GM23338 (cell line): ENCODE data around the gene GGN. TPM values are rescaled to one million over a fixed set of nuclear protein-coding genes. Genes with fewer than 3 reads are reported as not detected.
A peak's percentile ranks its signal among the peaks of the same experiment; 100 is the strongest.

ENCODE experiments used
- ATAC-seq: fragments of 200-7000 bp; cut with Tn5 transposase; 3 replicates; pipeline ENCODE4 v1.9.1; 2020
- DNase-seq: peaks from one replicate; pipeline ENCODE4 v3.0.0-alpha.2; 2015; ENCODE audit warnings: low spot score
- H2AFZ ChIP-seq: fragments of 200-600 bp; sonication (generic); 2 replicates; pipeline ENCODE4 v1.8.0; 2016; ENCODE audit warnings: antibody characterized with exemption, mild to moderate bottlenecking, moderate library complexity
- H3F3A ChIP-seq: fragments of 200-600 bp; sonication (generic); replicated peaks from 2 replicates; pipeline ENCODE4 v1.8.0; 2017; ENCODE audit warnings: antibody characterized with exemption, mixed run types, low read depth
- H3K27ac ChIP-seq: fragments of 200-600 bp; sonication (generic); 2 replicates; pipeline ENCODE4 v1.6.1; 2016; ENCODE audit warnings: low read depth
- H3K27me3 ChIP-seq: fragments of 200-600 bp; sonication (generic); 2 replicates; pipeline ENCODE4 v1.8.0; 2016; ENCODE audit warnings: mild to moderate bottlenecking, mixed run types, moderate library complexity; ENCODE audit not compliant: insufficient read depth
- H3K36me3 ChIP-seq: fragments of 200-600 bp; sonication (generic); 2 replicates; pipeline ENCODE4 v1.8.0; 2016; ENCODE audit warnings: mild to moderate bottlenecking; ENCODE audit not compliant: insufficient read depth
- H3K4me1 ChIP-seq: fragments of 200-600 bp; sonication (generic); 2 replicates; pipeline ENCODE4 v1.8.0; 2016; ENCODE audit warnings: mild to moderate bottlenecking, moderate library complexity; ENCODE audit not compliant: insufficient read depth
- H3K4me2 ChIP-seq: fragments of 200-600 bp; sonication (generic); 2 replicates; pipeline ENCODE4 v1.7.1; 2017; ENCODE audit warnings: mixed run types
- H3K4me3 ChIP-seq: fragments of 200-600 bp; sonication (generic); 2 replicates; pipeline ENCODE4 v1.6.1; 2016; ENCODE audit warnings: mixed run types
- H3K79me2 ChIP-seq: fragments of 200-600 bp; sonication (generic); replicated peaks from 2 replicates; pipeline ENCODE4 v1.8.0; 2017; ENCODE audit warnings: mild to moderate bottlenecking; ENCODE audit not compliant: insufficient read depth
- H3K9me2 ChIP-seq: fragments of 200-600 bp; sonication (generic); 2 replicates; pipeline ENCODE4 v1.8.0; 2017; ENCODE audit not compliant: insufficient read depth
- H4K20me1 ChIP-seq: fragments of 200-600 bp; sonication (generic); replicated peaks from 2 replicates; pipeline ENCODE4 v1.8.0; 2017; ENCODE audit warnings: mild to moderate bottlenecking; ENCODE audit not compliant: insufficient read depth
- H3K27ac Mint-ChIP-seq: 2 replicates; pipeline ENCODE4 v1.8.0; 2020; ENCODE audit warnings: inconsistent platforms, mild to moderate bottlenecking, moderate library complexity, mixed read lengths
- H3K27me3 Mint-ChIP-seq: 3 replicates; pipeline ENCODE4 v1.8.0; 2022; ENCODE audit warnings: low read depth, mild to moderate bottlenecking, moderate library complexity, mixed read lengths, inconsistent platforms; ENCODE audit not compliant: insufficient read depth, poor library complexity
- H3K36me3 Mint-ChIP-seq: 3 replicates; pipeline ENCODE4 v1.8.0; 2021; ENCODE audit warnings: low read depth, mild to moderate bottlenecking, inconsistent platforms, moderate library complexity, mixed read lengths
- H3K4me1 Mint-ChIP-seq: 3 replicates; pipeline ENCODE4 v1.8.0; 2020; ENCODE audit warnings: mild to moderate bottlenecking, inconsistent platforms, mixed read lengths
- H3K4me3 Mint-ChIP-seq: 3 replicates; pipeline ENCODE4 v1.8.0; 2021; ENCODE audit warnings: moderate library complexity, mild to moderate bottlenecking, inconsistent platforms, mixed read lengths
- H3K9me3 Mint-ChIP-seq: 3 replicates; pipeline ENCODE4 v1.8.0; 2020; ENCODE audit warnings: moderate library complexity, mild to moderate bottlenecking, inconsistent platforms, mixed read lengths
- CREB1 ChIP-seq: fragments of 250-450 bp; sonication (Bioruptor Pico); IDR thresholded peaks from 2 replicates; pipeline ENCODE4 v1.5.0; 2020; ENCODE audit warnings: low read depth, mild to moderate bottlenecking, moderate library complexity
- CTCF ChIP-seq, 2 experiments: fragments of 200-600 bp in 1 of 2; sonication (generic) in 1 of 2; conservative IDR thresholded peaks; 2 replicates each; pipeline versions ENCODE4 v1.5.1 to v1.6.1; 2016 to 2017; ENCODE audit warnings: antibody characterized with exemption in 2 of 2, low read depth in 2 of 2, mild to moderate bottlenecking in 2 of 2, moderate library complexity in 1 of 2
- EZH2phosphoT487 ChIP-seq: fragments of 200-600 bp; sonication (generic); IDR thresholded peaks from one replicate; pipeline ENCODE4 v1.8.1; 2018; ENCODE audit warnings: antibody characterized with exemption; ENCODE audit not compliant: unreplicated experiment
- NANOG ChIP-seq: IDR thresholded peaks from 2 replicates; pipeline ENCODE4 v1.6.1; 2016; ENCODE audit warnings: antibody characterized with exemption, borderline replicate concordance
- POLR2AphosphoS5 ChIP-seq: IDR thresholded peaks from 2 replicates; pipeline ENCODE4 v1.6.1; 2016; ENCODE audit warnings: antibody characterized with exemption, low read depth
- ZNF462 ChIP-seq: fragments of 250-450 bp; sonication (Bioruptor Pico); IDR thresholded peaks from 2 replicates; pipeline ENCODE4 v1.5.0; 2020; ENCODE audit warnings: mild to moderate bottlenecking, moderate library complexity
- polyA plus RNA-seq: library from polyadenylated mRNA; unstranded; fragments of >200 nt; fragmentation: Nextera tagmentation; extraction: Ambion mirVana; gene quantifications from 2 replicates; pipeline ENCODE4 v1.2.1, GENCODE V29; 2016
- total RNA-seq: library from RNA; depleted of rRNA; stranded (reverse); fragments of >200 nt; shearing (Covaris generic); gene quantifications from 2 replicates; pipeline ENCODE4 v1.2.3, GENCODE V29; 2014
- TF ChIP-seq, protein P1 (sequence below): IDR thresholded peaks from one replicate; pipeline ENCODE4 v1.6.1; 2018; ENCODE audit warnings: antibody characterized with exemption; ENCODE audit not compliant: unreplicated experiment

GGN gene
- total and polyA plus RNA-seq, 2 experiments from 2014 or later, result 0.14 to 1.5 TPM

DNA sequence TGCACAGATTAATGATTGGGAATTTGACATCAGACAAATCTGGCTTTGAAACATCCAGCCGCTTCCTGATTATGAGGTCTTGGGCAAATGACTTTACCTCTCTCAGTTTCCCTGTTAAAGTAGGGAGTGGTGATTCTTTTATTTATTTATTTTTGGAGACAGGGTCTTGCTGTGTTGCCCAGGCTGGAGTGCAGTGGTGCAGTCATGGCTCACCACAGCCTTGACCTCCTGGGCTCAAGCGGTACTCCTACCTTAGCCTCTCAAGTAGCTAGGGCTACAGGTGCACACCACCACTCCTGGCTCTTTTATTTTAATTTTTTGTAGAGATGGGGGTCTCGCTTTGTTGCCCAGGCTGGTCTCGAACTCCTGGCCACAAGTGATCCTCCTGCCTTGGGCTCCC is 10.8 kb downstream of the GGN start (continued):
- TF ChIP-seq, protein P1, sequence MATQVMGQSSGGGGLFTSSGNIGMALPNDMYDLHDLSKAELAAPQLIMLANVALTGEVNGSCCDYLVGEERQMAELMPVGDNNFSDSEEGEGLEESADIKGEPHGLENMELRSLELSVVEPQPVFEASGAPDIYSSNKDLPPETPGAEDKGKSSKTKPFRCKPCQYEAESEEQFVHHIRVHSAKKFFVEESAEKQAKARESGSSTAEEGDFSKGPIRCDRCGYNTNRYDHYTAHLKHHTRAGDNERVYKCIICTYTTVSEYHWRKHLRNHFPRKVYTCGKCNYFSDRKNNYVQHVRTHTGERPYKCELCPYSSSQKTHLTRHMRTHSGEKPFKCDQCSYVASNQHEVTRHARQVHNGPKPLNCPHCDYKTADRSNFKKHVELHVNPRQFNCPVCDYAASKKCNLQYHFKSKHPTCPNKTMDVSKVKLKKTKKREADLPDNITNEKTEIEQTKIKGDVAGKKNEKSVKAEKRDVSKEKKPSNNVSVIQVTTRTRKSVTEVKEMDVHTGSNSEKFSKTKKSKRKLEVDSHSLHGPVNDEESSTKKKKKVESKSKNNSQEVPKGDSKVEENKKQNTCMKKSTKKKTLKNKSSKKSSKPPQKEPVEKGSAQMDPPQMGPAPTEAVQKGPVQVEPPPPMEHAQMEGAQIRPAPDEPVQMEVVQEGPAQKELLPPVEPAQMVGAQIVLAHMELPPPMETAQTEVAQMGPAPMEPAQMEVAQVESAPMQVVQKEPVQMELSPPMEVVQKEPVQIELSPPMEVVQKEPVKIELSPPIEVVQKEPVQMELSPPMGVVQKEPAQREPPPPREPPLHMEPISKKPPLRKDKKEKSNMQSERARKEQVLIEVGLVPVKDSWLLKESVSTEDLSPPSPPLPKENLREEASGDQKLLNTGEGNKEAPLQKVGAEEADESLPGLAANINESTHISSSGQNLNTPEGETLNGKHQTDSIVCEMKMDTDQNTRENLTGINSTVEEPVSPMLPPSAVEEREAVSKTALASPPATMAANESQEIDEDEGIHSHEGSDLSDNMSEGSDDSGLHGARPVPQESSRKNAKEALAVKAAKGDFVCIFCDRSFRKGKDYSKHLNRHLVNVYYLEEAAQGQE, result no peak
- TF ChIP-seq CREB1 (CRISPR knock-in tag) (no peak), POLR2AphosphoS5 (no peak), CTCF (conservative IDR thresholded peaks at IDR 0.05; ENCODE audit: low read depth in 2 of 2) (no peak), NANOG (no peak), EZH2phosphoT487 (no peak)

- H3K79me2 ChIP-seq, result peaks cover 29% of the 10 kb centered on the region
Measured at GRCh38 chr19:38376576-38376975, 11.3 kb downstream of the GGN start.

DNA sequence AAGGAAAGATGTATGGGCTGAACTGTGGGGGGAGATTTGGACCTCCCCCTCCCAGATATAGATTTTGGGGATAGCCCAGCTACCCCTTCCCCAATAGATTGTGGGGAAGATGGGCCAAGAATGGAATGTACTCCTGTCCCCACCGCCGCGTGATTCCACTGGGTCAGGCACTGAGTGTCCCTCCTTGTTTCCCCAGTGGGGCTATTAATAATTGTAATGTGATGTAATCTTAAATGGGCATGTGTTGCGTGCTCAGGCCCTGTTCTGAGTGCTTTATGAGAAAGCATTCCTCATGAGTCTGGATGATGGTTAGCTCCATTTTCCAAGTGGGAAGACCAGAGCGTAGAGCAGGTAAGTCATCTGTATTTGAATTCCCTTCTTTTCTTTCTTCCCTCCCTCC is 12.1 kb downstream of the GGN start:
- H3K27ac Mint-ChIP-seq, result no peak overlapping the region
- peaks cover 10% of the 10 kb centered on the region; the same call in 1 of the 2 replicates for H3K4me1 ChIP-seq
- peaks cover 13% of the 10 kb centered on the region for H3K36me3 ChIP-seq
- peak overlapping the region; percentile 98 for H3K4me2 ChIP-seq
- H3K27me3 ChIP-seq, result no peaks in the 10 kb centered on the region
- peaks cover 23% of the 10 kb centered on the region for H3K36me3 Mint-ChIP-seq
- H2AFZ ChIP-seq, result no peak overlapping the region
- peak overlapping the region; percentile 98 for H3K4me3 Mint-ChIP-seq
- H3K9me2 ChIP-seq, result no peaks in the 10 kb centered on the region
- H3K9me3 Mint-ChIP-seq, result no peaks in the 10 kb centered on the region; the same call in 2 of the 3 replicates
- H3K4me3 ChIP-seq, result peak overlapping the region; percentile 90
- peaks cover 14% of the 10 kb centered on the region for H3K4me1 Mint-ChIP-seq
- peaks cover 29% of the 10 kb centered on the region for H3K79me2 ChIP-seq
- no peak overlapping the region for H3K27ac ChIP-seq
- DNase-seq (no peak), ATAC-seq (no peak)
- peaks cover 15% of the 10 kb centered on the region for H3K27me3 Mint-ChIP-seq
- no peaks in the 10 kb centered on the region for H3F3A ChIP-seq
- H4K20me1 ChIP-seq, result peaks cover 17% of the 10 kb centered on the region
- TF ChIP-seq NANOG, result no peak
- TF ChIP-seq ZNF462 (CRISPR knock-in tag), result no peak

More at GRCh38 chr19:38376576-38376975, 11.3 kb downstream of the GGN start:
- Histone ChIP-seq H3K27me3 (no peaks in the 10 kb centered on the region), H3K27ac (no peak overlapping the region), H4K20me1 (peaks cover 17% of the 10 kb centered on the region), H2AFZ (no peak overlapping the region), H3K36me3 (peaks cover 16% of the 10 kb centered on the region), H3F3A (no peaks in the 10 kb centered on the region), H3K4me3 (no peak overlapping the region), H3K4me1 (peaks cover 10% of the 10 kb centered on the region; the same call in 1 of the 2 replicates), H3K4me2 (no peak overlapping the region), H3K9me2 (no peaks in the 10 kb centered on the region)
- H3K4me1 Mint-ChIP-seq, result peaks cover 14% of the 10 kb centered on the region
- no peak for TF ChIP-seq EZH2phosphoT487
- no peak for TF ChIP-seq NANOG
- H3K27me3 Mint-ChIP-seq, result peaks cover 15% of the 10 kb centered on the region
- DNase-seq (no peak), ATAC-seq (no peak)
- H3K27ac Mint-ChIP-seq, result no peak overlapping the region
- H3K4me3 Mint-ChIP-seq, result peak overlapping the region; percentile 98
- H3K36me3 Mint-ChIP-seq, result peaks cover 31% of the 10 kb centered on the region
- no peaks in the 10 kb centered on the region; the same call in 2 of the 3 replicates for H3K9me3 Mint-ChIP-seq
